GM12878 (cell line): ENCODE results near the gene PLA2G4C. TPM values are rescaled to one million over a fixed set of nuclear protein-coding genes. Genes with fewer than 3 reads are reported as not detected.

Experiments
- ATAC-seq: fragments of 200-7000 bp; cut with Tn5 transposase; 3 replicates; pipeline ENCODE4 v1.9.1; 2020; ENCODE audit warnings: mild to moderate bottlenecking, moderate library complexity
- BruUV-seq: library from RNA; stranded (reverse); fragments of 400-500 nt; replicated peaks from 2 replicates; lab custom pipeline; 2021; lab: Mats Ljungman, UMichigan
- CTCF ChIA-PET: fragments of 300-600 bp; sonication (Branson Sonifier 250); formaldehyde crosslinking; extraction: SDS; loops from one replicate; lab custom pipeline; 2021; ENCODE audit warnings: inconsistent platforms; lab: Yijun Ruan, JAX
- POLR2A ChIA-PET: fragments of 350-600 bp; formaldehyde crosslinking; extraction: SDS; loops from one replicate; lab custom pipeline; 2021; ENCODE audit warnings: inconsistent platforms; lab: Charles Lee
- RAD21 ChIA-PET: fragments of 300-600 bp; sonication (Branson Sonifier 250); formaldehyde crosslinking; loops from one replicate; lab custom pipeline; 2023; ENCODE audit warnings: antibody characterized with exemption; ENCODE audit not compliant: unreplicated experiment; lab: Charles Lee
- SMC1A ChIA-PET: fragments of 300-600 bp; sonication (Branson Sonifier 250); formaldehyde crosslinking; loops from one replicate; lab custom pipeline; 2023; ENCODE audit not compliant: unreplicated experiment, uncharacterized antibody; lab: Charles Lee
- DNase-seq: peaks from one replicate; pipeline ENCODE4 v3.0.0-alpha.2; 2011; ENCODE audit warnings: low read depth, low spot score
- FAIRE-seq: peaks from 3 replicates; lab custom pipeline; 2011; peaks lifted over from hg19 to GRCh38; lab: Jason Lieb, UNC
- H2AFZ ChIP-seq: 2 replicates; pipeline ENCODE4 v1.6.0; 2011; ENCODE audit warnings: low read depth, low read length, control low read depth; ENCODE audit not compliant: control insufficient read depth
- H3K27ac ChIP-seq: 2 replicates; pipeline ENCODE4 v1.5.1; 2011; ENCODE audit warnings: control low read depth; ENCODE audit not compliant: control insufficient read depth, insufficient read depth
- H3K27me3 ChIP-seq, 2 experiments: replicated peaks in 1 of 2; 2 replicates each; pipeline versions ENCODE4 v1.6.0 to v1.6.1; 2011; ENCODE audit warnings: low read length in 1 of 2; ENCODE audit not compliant: control insufficient read depth in 2 of 2, insufficient read depth in 2 of 2
- H3K36me3 ChIP-seq, 2 experiments: 2 replicates each; pipeline ENCODE4 v1.5.1; 2011; ENCODE audit warnings: low read length in 1 of 2; ENCODE audit not compliant: control insufficient read depth in 2 of 2, insufficient read depth in 2 of 2
- H3K4me1 ChIP-seq: 2 replicates; pipeline ENCODE4 v1.6.1; 2011; ENCODE audit warnings: mild to moderate bottlenecking, low read length, moderate library complexity, mixed read lengths; ENCODE audit not compliant: control insufficient read depth, insufficient read depth
- H3K4me2 ChIP-seq: 2 replicates; pipeline ENCODE4 v1.6.0; 2011; ENCODE audit warnings: control low read depth; ENCODE audit not compliant: control insufficient read depth, insufficient read depth
- H3K4me3 ChIP-seq: fragments of 200-600 bp; sonication (generic); 2 replicates; pipeline ENCODE4 v1.5.1; 2016
- H3K79me2 ChIP-seq: 2 replicates; pipeline ENCODE4 v1.6.0; 2011; ENCODE audit warnings: low read length; ENCODE audit not compliant: control insufficient read depth, insufficient read depth
- H3K9ac ChIP-seq: 2 replicates; pipeline ENCODE4 v1.8.0; 2011; ENCODE audit warnings: low read length, control low read depth, mixed read lengths; ENCODE audit not compliant: control insufficient read depth, insufficient read depth
- H3K9me3 ChIP-seq: replicated peaks from 3 replicates; pipeline ENCODE4 v1.5.1; 2011; ENCODE audit warnings: mild to moderate bottlenecking, low read length; ENCODE audit not compliant: control insufficient read depth, insufficient read depth
- H4K20me1 ChIP-seq: 2 replicates; pipeline ENCODE4 v1.6.0; 2011; ENCODE audit not compliant: control insufficient read depth, insufficient read depth
- BMI1 ChIP-seq: fragments of 450-650 bp; IDR thresholded peaks from 2 replicates; pipeline ENCODE4 v1.6.1; 2016; ENCODE audit warnings: mild to moderate bottlenecking, moderate library complexity, borderline replicate concordance
- CBX5 ChIP-seq: sonication (generic); IDR thresholded peaks from 2 replicates; pipeline ENCODE4 v1.6.1; 2016; ENCODE audit warnings: low read depth, moderate library complexity, mild to moderate bottlenecking, inconsistent platforms
- KLF5 ChIP-seq: fragments of 450-650 bp; IDR thresholded peaks from 2 replicates; pipeline ENCODE4 v1.6.1; 2014; ENCODE audit warnings: mild to moderate bottlenecking; ENCODE audit not compliant: partially characterized antibody
- MYC ChIP-seq: IDR thresholded peaks from 2 replicates; pipeline ENCODE4 v1.6.1; 2011; ENCODE audit warnings: mild to moderate bottlenecking, low read length, moderate library complexity, inconsistent platforms; ENCODE audit not compliant: insufficient read depth, insufficient replicate concordance, insufficient read length, severe bottlenecking
- NBN ChIP-seq: fragments of 450-650 bp; IDR thresholded peaks from 2 replicates; pipeline ENCODE4 v1.6.1; 2016
- NR2F1 ChIP-seq: fragments of 450-650 bp; conservative IDR thresholded peaks from 2 replicates; pipeline ENCODE4 v1.6.1; 2017; ENCODE audit warnings: mild to moderate bottlenecking
- RELA ChIP-seq: fragments of 450-650 bp; IDR thresholded peaks from 2 replicates; pipeline ENCODE4 v1.8.0; 2014; ENCODE audit warnings: borderline replicate concordance; ENCODE audit not compliant: partially characterized antibody
- TCF7 ChIP-seq: IDR thresholded peaks from 2 replicates; pipeline ENCODE4 v1.6.1; 2014; ENCODE audit warnings: antibody characterized with exemption, borderline replicate concordance
- ZNF622 ChIP-seq: fragments of 450-650 bp; IDR thresholded peaks from 2 replicates; pipeline ENCODE4 v1.6.1; 2017; ENCODE audit warnings: mild to moderate bottlenecking, inconsistent platforms
- ZSCAN29 ChIP-seq: fragments of 450-650 bp; IDR thresholded peaks from 2 replicates; pipeline ENCODE4 v1.6.1; 2017; ENCODE audit warnings: mild to moderate bottlenecking, moderate library complexity
- ZZZ3 ChIP-seq: IDR thresholded peaks from 2 replicates; pipeline ENCODE4 v1.6.1; 2011; ENCODE audit warnings: low read depth; ENCODE audit not compliant: control insufficient read depth, insufficient read length
- WGBS: methylation state at CpG from one replicate; pipeline ENCODE4 v1.1.6; 2016; ENCODE audit warnings: low lambda C conversion rate; ENCODE audit not compliant: insufficient replicate concordance, insufficient coverage; ENCODE audit errors: missing lambda C conversion rate; 5-methylcytosine and 5-hydroxymethylcytosine counted together
- in situ Hi-C: fragments of 300-500 bp; cut with MboI; formaldehyde crosslinking; loops from 9 replicates; pipeline ENCODE4 v1.14.3; 2018; ENCODE audit warnings: mixed read lengths
- intact Hi-C: fragments of 100-400 bp; cut with micrococcal nuclease; formaldehyde crosslinking; loops from one replicate; pipeline ENCODE4 v1.14.2; 2022; ENCODE audit not compliant: unreplicated experiment
- polyA plus RNA-seq, 11 experiments: library from polyadenylated mRNA; depleted of rRNA in 4 of 11; unstranded in 6 of 11; stranded (reverse) in 5 of 11; fragments of >200 nt; fragmentation: Nextera tagmentation in 4 of 11; fragmentation: Illumina TruSeq in 1 of 11; extraction: Ambion mirVana in 4 of 11; extraction: Trizol in 1 of 11; gene quantifications; 1 replicate in 1 of 11; 2 replicates in 10 of 11; pipeline versions ENCODE4 v1.2.1 to v1.2.3, GENCODE V29; 2011 to 2016; ENCODE audit warnings: inconsistent platforms in 2 of 11, missing spikeins in 2 of 11, low read depth in 1 of 11
- total RNA-seq, 4 experiments: library from RNA; depleted of rRNA in 3 of 4; stranded (reverse); fragments of >200 nt in 3 of 4; fragmentation: Illumina TruSeq in 1 of 4; extraction: Trizol in 1 of 4; gene quantifications; 2 replicates each; pipeline versions ENCODE4 v1.2.1 to v1.2.3, GENCODE V29; 2013 to 2021
- TF ChIP-seq, protein P1 (sequence below): fragments of 450-650 bp; IDR thresholded peaks from 2 replicates; pipeline ENCODE4 v1.6.1; 2014; ENCODE audit warnings: mild to moderate bottlenecking
- TF ChIP-seq, protein P2 (sequence below): fragments of 450-650 bp; IDR thresholded peaks from 2 replicates; pipeline ENCODE4 v1.6.1; 2017; ENCODE audit warnings: borderline replicate concordance
- TF ChIP-seq, protein P3 (sequence below): IDR thresholded peaks from 2 replicates; pipeline ENCODE4 v1.6.1; 2012; ENCODE audit warnings: low read depth, low read length, improper control_type of control experiment
- TF ChIP-seq, protein P4 (sequence below), 3 experiments: IDR thresholded peaks in 2 of 3; conservative IDR thresholded peaks in 1 of 3; 2 replicates each; pipeline ENCODE4 v1.5.1; 2011; ENCODE audit warnings: low read depth in 3 of 3, low read length in 3 of 3, mild to moderate bottlenecking in 3 of 3, control low read depth in 2 of 3, moderate library complexity in 2 of 3, inconsistent platforms in 1 of 3, mixed read lengths in 1 of 3; ENCODE audit not compliant: control insufficient read depth in 2 of 3, insufficient read depth in 1 of 3; ENCODE audit errors: extremely low read depth in 1 of 3

Gene PLA2G4C
- total and polyA plus RNA-seq, 10 of the 15 experiments (the other 5 are each of a cell fraction or from before 2014, with no cell fraction given), result 0.53 to 3.6 (median 1.1) TPM

DNA sequence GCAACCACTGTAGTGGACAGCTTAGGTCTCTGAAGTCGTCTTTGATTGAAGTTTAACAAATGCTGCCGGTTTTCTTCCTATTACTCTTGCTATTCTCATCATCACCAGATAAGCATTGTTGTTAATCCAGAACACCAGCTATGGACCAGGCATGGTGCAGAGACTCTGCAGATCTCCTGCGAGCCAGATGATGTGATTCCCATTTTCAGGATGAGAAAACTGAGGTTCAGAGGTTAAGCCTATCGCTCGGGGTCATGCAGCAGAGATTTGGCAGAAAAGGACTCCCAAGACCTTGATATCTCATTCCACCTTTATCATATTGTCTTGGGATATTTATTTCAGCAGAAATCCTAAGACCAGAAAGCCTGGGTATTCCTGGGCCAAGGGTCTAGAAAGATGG, 50.2 kb downstream of the PLA2G4C start (continued):
- TF ChIP-seq, protein P1, sequence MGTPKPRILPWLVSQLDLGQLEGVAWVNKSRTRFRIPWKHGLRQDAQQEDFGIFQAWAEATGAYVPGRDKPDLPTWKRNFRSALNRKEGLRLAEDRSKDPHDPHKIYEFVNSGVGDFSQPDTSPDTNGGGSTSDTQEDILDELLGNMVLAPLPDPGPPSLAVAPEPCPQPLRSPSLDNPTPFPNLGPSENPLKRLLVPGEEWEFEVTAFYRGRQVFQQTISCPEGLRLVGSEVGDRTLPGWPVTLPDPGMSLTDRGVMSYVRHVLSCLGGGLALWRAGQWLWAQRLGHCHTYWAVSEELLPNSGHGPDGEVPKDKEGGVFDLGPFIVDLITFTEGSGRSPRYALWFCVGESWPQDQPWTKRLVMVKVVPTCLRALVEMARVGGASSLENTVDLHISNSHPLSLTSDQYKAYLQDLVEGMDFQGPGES, result no peak
- TF ChIP-seq RELA, result no peak

DNA sequence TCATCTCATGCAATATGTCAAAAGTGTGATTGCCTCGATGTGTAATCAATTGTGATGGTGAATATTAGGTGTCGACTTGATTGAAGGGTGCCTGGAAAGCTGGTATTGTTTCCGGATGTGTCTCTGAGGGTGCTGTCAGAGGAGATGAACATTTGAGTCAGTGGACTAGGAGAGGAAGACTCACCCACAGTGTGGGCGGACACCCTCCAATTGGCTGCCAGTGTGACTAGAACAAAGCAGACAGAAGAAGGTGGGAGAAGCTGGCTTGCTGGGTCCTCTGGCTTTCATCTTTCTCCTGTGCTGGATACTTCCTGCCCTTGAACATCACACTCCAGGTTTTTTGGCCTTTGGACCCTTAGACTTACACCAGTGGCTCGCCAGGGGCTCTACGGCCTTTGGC, 51.3 kb downstream of the PLA2G4C start:
- Histone ChIP-seq H3K4me1 (no peaks in the 10 kb centered on the region), H3K9me3 (no peaks in the 10 kb centered on the region), H3K9ac (no peak overlapping the region), H3K27me3 (no peaks in the 10 kb centered on the region), H3K27ac (no peak overlapping the region), H4K20me1 (no peaks in the 10 kb centered on the region), H3K36me3 (no peaks in the 10 kb centered on the region), H2AFZ (no peak overlapping the region), H3K4me2 (no peak overlapping the region), H3K4me3 (no peak overlapping the region), H3K79me2 (no peaks in the 10 kb centered on the region)
- DNase-seq, result no peak
- 60% methylated on average over 6 of the region's 6 CpGs for WGBS
- ATAC-seq, result no peak
- no peak for FAIRE-seq
- CTCF ChIA-PET, result no interaction called here
- POLR2A ChIA-PET, result no interaction called here
- BruUV-seq, result no TSS peak
- in situ Hi-C loops, result no loop called here
- RAD21 ChIA-PET, result no interaction called here
- intact Hi-C loops, result no loop called here
- SMC1A ChIA-PET, result no interaction called here
- TF ChIP-seq, protein P2, sequence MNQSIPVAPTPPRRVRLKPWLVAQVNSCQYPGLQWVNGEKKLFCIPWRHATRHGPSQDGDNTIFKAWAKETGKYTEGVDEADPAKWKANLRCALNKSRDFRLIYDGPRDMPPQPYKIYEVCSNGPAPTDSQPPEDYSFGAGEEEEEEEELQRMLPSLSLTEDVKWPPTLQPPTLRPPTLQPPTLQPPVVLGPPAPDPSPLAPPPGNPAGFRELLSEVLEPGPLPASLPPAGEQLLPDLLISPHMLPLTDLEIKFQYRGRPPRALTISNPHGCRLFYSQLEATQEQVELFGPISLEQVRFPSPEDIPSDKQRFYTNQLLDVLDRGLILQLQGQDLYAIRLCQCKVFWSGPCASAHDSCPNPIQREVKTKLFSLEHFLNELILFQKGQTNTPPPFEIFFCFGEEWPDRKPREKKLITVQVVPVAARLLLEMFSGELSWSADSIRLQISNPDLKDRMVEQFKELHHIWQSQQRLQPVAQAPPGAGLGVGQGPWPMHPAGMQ, result no peak
- TF ChIP-seq ZNF622 (no peak), MYC (no peak), ZZZ3 (no peak), ZSCAN29 (no peak), NR2F1 (no peak), CBX5 (no peak), KLF5 (no peak), BMI1 (no peak), TCF7 (no peak), NBN (no peak)
- TF ChIP-seq, protein P3, sequence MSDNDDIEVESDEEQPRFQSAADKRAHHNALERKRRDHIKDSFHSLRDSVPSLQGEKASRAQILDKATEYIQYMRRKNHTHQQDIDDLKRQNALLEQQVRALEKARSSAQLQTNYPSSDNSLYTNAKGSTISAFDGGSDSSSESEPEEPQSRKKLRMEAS, result no peak
- TF ChIP-seq, protein P4, sequence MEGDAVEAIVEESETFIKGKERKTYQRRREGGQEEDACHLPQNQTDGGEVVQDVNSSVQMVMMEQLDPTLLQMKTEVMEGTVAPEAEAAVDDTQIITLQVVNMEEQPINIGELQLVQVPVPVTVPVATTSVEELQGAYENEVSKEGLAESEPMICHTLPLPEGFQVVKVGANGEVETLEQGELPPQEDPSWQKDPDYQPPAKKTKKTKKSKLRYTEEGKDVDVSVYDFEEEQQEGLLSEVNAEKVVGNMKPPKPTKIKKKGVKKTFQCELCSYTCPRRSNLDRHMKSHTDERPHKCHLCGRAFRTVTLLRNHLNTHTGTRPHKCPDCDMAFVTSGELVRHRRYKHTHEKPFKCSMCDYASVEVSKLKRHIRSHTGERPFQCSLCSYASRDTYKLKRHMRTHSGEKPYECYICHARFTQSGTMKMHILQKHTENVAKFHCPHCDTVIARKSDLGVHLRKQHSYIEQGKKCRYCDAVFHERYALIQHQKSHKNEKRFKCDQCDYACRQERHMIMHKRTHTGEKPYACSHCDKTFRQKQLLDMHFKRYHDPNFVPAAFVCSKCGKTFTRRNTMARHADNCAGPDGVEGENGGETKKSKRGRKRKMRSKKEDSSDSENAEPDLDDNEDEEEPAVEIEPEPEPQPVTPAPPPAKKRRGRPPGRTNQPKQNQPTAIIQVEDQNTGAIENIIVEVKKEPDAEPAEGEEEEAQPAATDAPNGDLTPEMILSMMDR (IDR thresholded peaks at IDR 0.05 in 2 of 3, conservative IDR thresholded peaks at IDR 0.05 in 1 of 3; ENCODE audit: control insufficient read depth in 2 of 3, extremely low read depth in 1 of 3, insufficient read depth in 1 of 3, low read depth in 3 of 3, low read length in 3 of 3), result no peak
